GM20431 (cell line): ENCODE results near the gene NCS1.

Source experiments
- in situ Hi-C: fragments of 300-500 bp; cut with MseI, MboI; formaldehyde crosslinking; loops from one replicate; pipeline ENCODE4 v1.15.0; 2020; ENCODE audit warnings: low sequenced_read_pairs; ENCODE audit not compliant: unreplicated experiment

NCS1 gene

DNA sequence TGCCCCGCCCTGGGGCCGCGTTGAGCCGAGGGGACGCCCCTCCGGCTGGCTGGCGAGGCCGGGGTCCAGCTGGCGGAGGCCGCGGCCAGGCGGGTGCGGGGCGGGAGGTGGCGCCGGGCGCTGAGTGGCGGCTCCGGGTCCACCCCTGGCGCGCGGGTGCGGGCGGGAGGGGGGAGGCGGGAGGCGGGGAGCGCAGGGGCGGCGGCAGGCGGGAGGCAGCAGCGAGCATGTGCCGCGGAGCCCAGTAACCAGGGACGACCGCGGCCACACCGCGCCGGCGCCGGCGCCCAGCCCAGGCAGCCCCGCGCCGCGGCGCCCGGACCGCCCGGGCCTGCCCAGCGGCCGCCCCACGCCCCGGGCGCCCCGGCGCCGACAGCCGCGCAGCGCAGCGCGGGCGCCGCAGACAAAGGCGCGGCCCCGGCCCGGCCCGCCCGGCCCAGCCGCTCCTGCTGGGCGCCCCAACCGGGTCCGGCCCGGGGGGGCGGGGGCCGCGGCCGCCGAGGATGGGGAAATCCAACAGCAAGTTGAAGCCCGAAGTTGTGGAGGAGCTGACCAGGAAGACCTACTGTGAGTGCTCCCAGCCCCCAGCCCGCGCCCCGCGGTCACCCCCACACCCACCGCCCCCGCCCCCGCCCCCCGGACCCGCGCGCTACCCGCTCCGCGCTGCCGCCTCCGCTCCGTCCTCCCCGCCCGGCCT is at the start of gene NCS1:
NCS1 (plus strand) TSS at position 244 of the 697 bp plus-strand sequence; CDS start at position 504, 260 bp downstream.
- in situ Hi-C loops = no loop called here

DNA sequence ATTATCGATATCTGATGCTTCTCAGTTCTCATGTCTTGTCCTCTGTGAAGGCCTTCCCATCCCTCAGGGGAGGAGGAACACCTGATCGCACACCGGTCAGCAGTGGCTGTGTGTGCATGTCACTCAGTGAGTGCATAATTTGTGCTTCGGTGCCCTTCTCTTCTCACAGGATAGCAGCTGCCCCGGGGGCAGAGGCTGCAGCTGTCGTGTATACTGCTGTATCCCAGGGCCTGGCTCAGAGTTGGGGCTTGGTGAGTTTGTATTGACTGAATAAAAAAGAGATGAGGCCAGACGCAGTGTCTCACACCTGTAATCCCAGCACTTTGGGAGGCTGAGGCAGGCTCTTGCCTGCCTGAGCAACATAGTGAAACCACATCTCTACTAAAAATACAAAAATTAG is 49.7 kb upstream of the NCS1 start:
- in situ Hi-C loops = no loop called here

DNA sequence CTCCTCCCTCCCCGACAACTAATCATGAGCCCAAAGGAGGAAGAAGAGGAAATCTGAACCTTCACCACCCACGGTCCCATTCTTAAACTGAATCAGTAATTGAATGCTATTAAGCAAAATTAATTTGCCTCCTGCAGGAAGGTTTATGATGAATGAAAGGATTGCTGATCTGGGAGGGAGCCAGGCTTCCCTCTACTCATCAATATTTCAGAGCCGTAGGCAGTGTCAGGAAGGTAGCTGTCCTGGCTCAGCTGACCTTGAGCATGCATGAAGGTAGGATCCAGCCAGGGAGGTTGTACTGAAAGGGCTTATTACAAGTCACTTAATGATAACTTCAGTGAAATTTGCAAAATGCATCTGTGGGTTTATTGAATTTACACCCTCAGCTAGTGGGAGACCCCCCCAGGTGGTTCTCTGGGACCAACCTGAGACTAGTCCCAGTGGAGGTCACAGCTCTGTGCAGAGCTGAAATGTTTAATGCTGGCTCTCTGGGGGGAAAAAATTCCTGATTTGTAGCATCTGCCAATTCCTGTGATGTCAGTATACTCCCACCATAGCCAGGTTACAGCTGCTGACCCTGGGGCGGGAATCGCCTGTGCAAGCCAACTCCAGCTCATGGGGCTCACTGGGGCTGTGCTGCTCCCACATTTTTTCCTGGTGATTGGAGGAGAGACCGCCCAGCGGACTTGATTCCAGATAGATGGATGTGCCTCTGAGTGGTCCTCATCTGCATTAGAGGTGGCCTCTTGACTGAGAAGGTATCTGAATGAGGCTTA is 47.9 kb upstream of the NCS1 start:
- in situ Hi-C loops = no loop called here

DNA sequence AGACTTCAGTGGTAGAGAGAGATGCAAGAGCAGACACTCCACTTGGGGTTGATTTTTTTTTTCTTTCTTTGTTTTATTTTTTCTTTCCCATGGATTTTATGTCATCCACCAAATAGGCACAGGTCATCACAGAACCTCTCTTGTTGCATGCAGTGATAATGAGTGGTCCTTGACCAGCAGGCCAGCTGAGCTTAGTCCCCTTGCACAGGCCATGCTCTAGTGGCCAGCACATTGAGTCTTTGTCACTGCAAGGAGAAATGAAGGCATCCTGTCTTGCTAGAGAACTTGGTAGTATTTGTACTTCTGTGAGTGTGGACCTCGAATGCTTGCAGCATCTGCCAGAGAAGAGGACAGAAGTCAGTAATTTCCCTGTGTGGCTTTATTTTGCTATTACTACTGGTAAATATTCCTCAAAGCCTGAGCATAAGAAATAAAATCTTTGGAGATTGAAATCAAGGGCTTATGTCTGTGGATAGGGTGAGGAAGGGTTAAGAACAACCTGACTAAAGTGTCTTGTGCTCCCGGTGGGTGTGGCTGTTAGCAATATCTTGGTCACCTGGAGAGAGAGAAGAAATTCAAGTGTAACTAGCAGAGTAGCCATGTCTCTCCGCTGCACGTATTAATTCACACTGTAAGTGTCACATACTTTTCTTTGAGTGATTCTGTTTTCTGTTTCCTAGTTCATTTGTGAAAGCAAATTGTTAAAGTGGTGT is 45.3 kb upstream of the NCS1 start:
- in situ Hi-C loops = no loop called here

DNA sequence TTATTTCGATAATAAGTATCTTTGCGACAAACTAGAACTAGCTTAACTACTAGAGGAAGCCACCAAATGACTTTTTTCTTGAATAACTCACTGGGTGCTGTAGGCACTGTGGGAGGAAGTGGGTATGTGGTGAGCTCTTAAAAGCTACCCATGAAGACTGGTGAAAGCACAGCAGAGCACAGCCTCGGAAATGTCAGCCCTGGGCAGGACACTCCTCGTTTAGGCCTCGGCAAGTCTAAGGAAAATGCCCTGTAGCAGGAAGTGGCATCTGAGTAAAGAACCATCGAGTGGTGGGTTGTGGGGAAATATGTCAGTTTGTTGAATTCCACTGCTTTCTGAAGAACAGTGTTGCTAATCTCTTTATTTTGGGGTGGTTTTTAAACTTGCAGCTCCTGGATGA is 44.0 kb upstream of the NCS1 start:
- in situ Hi-C loops = no loop called here

DNA sequence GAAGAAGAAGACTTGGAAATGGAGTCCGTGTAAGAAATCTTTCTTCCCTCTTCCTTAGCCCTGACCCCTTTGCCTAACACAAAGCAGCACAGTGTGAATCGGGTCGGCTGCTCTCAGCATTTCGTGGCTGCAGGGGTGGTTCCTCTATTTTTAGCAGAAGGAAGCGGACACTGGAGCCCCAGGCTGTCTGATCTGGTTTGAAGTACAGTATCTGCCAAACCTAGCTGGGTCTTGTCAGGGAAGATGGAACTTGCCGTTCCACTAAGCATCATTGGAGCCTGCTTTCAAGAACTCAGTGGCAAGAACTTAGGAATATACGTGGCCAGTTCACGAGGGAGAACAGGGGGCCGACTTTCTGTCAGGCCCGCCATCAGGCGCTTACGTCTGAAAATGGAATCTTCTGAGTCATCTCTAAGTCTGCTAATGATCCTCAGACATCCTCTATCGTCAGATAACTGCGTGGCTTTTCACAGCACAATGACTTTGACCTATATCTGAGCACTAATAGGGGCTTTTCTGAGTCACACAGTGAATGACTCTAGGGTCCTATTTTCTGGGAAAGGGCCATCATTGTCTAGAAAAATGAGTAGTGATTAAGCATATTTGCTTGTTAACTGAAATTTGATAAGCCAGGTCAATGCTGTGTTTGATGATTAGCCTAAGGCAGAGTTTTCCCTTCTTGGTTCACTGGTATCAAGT is 43.3 kb upstream of the NCS1 start:
- in situ Hi-C loops = no loop called here

DNA sequence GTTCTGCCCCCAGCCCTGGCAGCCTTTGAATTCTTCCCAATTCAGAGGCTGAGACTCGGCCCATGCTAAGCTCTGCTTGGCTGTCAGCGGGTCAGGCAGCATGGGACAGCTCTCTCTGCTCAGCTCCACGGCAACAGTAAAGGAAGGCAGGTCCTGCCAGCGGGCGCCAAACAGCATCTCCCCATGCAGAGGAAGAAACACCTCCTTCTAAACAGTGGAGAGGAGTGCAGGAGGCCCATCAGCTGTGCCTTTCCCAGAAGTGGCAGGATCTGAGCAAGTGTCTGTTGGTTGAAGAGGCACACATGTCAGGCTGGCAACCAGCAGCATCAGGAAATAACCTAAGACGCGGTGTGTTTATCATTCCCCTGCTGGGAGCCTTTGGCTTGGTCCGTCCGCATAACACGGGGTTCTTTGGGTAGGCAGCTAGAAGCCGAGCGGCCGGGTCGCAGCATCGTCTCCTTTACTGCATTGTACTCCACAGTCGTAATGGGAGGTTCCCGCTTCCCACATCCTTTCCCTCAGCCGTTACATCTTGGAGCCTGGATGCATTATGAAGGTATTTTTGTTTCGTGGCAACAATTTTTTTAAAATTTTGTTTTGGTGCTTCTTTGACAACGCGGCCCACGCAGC is 42.7 kb upstream of the NCS1 start:
- in situ Hi-C loops = no loop called here

DNA sequence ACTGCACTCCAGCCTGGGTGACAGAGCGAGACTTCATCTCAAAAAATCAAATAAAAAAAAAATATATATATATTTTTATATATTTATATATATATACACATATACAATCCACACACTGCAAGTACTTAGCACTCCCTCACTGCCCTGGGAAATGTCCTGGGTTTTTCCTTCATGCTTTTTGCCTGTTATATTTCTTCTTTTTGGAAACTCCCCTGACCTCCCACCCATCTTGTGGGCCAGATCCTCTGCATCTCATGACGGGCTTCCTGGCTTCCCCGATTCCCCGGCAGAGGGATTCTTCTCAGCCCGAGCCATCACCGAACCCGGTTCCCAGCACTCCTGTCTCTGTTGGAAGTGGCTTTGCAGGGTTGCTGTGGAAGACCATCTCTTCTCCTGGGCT is 39.5 kb upstream of the NCS1 start:
- in situ Hi-C loops = no loop called here

DNA sequence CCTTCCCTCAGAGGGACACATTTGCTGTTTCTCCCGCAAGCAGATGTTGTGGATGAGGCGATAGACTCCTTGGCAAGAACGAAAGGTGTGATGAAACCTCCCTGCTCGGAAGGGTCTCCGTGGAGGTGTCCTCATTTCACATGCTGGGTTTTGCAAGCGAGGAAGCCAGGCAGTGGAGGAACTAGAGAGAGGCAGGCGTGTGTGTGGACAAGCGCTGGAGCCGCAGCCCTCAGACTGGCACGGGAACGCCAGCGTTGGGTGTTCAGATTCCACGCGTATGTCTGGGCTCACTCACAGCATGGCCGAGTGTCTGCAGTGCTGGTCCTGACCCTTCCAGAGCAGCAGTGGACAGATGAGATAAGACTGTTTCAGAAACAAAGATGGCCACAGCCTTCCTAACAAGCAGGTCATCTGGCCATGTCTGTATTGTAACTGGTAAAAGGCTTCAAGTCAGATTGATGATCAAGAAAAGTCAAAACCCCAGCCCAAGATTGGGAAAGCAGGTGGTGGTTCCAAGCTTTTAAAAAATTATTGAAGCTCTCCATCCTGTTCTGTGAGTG is 35.0 kb upstream of the NCS1 start:
- in situ Hi-C loops = no loop called here

DNA sequence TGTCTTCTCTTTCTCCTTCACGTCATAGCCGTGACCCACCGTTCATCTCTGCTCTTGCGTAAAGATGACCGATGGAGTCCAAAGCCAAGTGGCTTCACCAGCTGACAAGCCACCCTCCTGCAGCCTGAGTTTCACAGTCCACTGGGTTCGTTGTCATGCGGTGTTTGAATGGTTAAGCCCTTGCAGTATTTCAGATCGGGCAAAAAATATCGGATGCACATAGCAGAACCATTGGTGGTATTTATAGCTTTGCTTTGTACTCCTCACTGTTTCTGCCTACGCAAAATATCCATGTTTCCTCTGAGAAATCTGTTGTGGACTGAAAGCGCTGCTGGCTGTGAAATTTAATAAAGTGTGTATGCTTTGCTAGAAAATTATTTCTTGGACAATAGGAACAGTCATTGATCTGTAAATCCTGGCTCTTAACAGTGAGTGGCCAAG is 34.5 kb upstream of the NCS1 start:
- in situ Hi-C loops = no loop called here

DNA sequence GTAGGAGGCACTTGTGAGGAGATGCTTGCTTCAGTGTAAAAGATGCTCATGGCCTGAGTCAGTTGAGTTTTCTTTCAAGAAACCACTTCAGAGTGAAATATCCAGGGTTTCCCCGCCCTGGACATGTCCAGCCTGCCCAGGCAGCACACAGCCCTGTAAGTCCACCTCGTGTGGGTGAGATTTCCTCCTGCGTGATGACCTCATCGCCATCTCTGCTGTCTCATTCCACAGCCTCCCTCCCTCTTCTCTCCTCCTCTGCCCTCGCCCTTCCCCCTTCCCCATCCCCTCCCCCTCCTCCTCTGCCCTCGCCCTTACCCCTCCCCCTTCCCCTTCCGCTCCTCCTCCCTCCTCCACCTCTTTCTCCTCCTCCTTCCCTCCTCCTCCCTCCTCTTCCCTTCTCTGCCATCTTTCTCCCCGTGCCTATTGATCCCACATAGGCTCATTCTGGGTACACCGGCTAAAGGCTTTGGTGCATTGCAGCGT is 34.0 kb upstream of the NCS1 start:
- in situ Hi-C loops = no loop called here

DNA sequence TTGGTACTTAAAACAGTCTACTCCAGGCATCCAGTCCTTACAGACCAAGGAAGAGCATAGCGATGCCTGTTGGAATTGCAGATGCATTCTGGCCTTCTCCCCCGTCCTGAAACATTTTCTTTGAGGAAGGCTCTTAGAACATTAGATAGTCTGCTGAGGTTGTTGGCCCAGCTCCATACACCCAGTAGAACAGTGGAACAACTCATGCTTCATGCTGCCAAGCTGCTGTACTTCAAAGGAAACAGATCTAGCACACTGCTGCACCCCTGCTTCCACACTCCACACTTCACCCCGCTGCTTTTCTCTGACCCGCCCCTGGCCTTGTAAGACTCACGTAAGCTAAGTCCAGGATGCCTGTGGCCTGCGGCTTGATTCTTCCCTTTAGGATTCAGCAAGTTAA is 33.4 kb upstream of the NCS1 start:
- in situ Hi-C loops = no loop called here

DNA sequence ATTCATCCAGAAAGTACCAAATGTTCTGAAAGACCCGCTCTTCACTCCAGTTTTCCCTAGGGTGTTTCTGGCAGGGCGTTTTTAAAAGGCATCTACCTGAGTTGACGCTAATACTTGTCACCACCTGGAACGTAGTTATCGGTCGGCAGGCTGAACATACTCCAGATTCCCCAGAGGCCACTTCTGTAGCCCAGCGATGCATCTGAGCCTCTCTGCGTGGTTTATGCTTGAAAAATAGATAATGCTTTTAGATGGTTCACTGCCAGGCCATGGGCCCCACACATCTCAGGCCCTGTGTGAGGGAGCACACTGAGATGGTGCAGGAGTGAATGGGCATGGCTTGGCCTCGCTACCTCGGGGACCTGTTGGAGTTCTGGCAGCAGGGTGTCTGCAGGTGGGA is 33.0 kb upstream of the NCS1 start:
- in situ Hi-C loops = no loop called here

DNA sequence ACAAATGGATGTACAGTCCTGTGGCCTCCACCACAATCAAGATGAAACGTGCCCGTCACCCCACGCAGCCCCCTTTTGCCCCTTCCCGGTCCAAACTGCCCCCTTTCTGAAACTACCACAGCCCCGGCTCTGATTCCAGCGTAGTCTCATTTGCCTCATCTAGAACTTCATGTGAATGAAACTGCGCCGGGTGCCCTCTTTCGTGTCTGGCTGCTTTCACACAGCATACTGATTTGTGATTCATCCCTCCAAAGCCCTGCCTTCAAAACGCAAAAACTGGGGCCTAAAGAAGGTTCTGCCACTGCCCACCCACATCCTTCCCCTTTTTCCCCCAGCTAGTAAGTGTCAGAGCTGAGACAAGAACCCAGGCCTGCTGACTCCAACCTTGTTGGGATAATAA is 31.5 kb upstream of the NCS1 start:
- in situ Hi-C loops = no loop called here

DNA sequence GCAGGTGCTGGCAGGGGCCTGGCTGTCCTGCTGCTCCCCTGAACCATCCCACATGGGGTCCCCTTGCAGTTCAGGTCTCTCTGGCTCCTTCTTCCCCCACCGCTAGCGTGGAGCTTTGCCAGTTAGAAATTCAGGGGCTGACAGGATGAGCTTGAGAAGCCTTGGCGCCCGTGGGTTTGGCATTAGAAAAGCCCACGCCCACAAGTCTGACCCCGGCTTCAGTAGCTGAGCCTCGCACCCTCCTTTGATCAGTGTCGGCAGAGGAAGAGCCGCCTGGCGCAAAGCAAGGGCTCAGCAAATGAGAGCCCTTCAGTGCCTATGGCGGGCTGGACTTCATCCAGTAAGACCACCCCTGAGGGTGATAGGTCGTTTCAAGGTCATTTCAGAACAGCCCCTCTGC is 30.1 kb upstream of the NCS1 start:
- in situ Hi-C loops = no loop called here

DNA sequence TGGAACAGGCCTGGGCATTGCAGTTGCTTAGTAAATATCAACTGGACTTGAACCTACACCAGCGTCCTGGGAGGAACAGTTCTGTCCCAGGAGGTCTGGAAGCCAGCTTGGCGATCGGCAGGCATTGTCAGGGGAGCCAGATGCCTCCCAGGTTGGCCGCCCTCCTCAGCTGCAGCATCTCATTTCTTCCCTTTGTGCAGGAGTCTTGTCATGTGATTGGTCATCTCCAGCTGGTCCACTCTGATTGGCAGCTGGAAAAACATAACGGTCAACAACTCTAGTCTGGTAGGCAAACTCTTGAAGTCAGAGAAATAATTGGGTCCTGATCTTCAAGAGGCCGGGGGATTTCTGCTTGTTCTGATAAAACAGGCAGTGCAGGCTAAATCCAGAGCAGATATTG is 29.6 kb upstream of the NCS1 start:
- in situ Hi-C loops = no loop called here

DNA sequence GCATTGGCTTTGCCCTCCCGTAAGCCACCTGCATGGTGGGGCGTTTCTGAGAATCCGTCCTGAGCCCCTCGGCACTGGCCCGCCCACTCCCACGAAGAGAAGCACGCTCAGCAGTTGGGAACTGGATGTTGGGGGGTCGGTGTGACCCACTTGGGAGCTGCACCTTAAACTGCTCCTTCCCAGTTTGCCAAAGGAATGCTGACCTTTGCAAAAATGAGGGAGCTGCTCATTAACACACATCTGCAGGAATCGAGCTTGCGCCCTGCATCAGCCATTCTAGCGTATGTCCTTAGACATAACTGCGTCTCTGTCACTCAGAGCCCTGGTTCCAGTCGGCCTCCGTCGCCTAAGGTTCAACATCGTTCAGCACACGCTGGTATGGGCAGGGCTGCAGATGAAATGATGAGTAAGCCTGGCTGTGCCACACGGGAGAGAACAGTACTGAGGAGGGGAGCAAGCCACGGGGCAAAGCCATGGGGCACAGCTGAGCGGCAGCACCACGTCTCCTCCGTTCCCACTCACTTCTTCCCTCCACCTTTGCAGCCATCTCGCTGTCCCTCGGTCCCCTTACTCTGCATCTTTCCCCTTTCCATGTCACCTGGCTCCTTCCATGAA is 28.8 kb upstream of the NCS1 start:
- in situ Hi-C loops = no loop called here

DNA sequence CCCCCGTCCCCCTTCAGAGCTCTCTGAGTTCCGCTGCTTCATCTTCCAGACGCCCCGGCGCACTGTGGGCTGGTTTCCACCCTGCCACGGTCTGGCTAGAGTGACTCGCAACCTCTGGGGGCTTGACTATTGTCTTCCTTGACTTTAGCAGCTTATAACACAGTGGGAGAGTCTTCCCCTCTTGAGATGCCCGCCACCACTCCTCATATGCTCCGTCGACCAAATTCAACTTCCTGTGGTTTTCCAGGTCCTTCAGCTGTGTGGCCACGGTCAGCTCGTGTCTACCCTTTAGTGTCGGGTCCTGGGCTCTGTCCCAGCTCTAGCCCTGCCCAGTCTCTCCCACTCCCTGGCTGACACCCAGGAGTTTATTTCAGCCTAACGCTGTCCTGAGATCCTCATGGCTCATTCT is 28.2 kb upstream of the NCS1 start:
- in situ Hi-C loops = no loop called here

DNA sequence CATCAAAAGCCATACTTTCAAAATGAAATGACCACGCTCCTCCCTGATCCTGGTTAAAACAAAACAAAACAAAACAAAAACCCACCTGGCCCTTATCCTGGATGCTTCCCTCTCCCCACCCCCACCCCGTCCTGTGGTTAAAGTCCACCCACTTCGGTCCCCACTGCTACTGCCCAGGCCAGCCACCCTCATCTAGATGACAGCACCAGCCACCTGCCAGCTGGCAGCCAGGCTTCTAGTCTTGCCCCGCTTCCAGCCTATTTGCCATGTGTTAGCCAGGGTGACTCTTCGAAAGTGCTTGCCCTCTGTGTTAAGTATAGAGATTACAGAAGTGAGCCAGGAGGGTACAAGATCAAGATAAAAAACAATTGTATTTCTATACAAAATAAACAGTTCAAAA is 27.5 kb upstream of the NCS1 start:
- in situ Hi-C loops = no loop called here
